Measurements from ENCODE around the gene ATP5PD.

- TF ChIP-seq, protein P1, sequence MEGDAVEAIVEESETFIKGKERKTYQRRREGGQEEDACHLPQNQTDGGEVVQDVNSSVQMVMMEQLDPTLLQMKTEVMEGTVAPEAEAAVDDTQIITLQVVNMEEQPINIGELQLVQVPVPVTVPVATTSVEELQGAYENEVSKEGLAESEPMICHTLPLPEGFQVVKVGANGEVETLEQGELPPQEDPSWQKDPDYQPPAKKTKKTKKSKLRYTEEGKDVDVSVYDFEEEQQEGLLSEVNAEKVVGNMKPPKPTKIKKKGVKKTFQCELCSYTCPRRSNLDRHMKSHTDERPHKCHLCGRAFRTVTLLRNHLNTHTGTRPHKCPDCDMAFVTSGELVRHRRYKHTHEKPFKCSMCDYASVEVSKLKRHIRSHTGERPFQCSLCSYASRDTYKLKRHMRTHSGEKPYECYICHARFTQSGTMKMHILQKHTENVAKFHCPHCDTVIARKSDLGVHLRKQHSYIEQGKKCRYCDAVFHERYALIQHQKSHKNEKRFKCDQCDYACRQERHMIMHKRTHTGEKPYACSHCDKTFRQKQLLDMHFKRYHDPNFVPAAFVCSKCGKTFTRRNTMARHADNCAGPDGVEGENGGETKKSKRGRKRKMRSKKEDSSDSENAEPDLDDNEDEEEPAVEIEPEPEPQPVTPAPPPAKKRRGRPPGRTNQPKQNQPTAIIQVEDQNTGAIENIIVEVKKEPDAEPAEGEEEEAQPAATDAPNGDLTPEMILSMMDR (IDR thresholded peaks at IDR 0.05), result no peak
- TF ChIP-seq EP300 (IDR thresholded peaks at IDR 0.05), result no peak
Measured at GRCh38 chr17:75006653-75007052, 40.1 kb downstream of the ATP5PD start.
